NCI-H82 treated with DMSO at 0.1 percent for 48 hours (cell line): Measurements from ENCODE around the gene DIS3L2.
"Not testable (repeated sequence)": the region's sequence is repeated elsewhere in the genome, so short reads cannot be mapped to it uniquely, and the experiment has no call there.

ENCODE experiments used
- DNase-seq: peaks from one replicate; lab custom pipeline; 2025; ENCODE audit not compliant: unreplicated experiment; lab: John Stamatoyannopoulos, UW

The DIS3L2 gene

GRCh38 chr2:232008907-232009638, 47.6 kb downstream of the DIS3L2 start:
- no peak for DNase-seq

DNA sequence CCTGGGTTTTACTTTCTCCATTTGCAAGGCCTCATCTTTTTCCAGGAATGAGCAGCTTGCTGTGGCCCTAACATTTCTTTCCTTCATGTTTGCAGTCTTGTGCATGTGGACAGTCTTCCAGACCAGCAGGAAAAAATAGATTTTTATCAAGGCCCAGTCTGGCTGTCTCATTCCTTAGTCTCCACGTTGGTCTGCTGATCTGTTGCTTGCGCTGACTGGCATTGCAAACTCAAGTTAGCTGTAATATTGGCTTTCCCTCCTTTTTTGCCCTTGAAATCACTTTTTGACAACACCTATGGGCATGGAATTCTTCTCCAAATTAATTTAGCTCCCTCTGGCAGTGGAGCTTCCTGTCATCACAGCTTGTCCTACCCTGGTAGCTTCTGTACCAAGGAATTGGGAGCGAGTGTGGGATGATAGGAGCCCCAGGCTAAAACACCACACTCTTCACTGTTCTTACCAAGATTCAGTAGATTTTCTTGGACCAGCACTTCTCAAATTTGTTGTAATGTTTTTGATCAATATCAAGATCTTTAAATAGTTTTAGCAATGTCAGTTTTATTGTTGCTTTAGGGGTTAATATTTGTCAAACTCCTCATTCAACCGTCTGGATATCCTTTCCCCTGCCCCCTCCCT, 48.2 kb downstream of the DIS3L2 start:
- DNase-seq: no peak

- DNase-seq: no peak
Measured at GRCh38 chr2:232013701-232014353, 52.3 kb downstream of the DIS3L2 start.

- no peak for DNase-seq
Measured at GRCh38 chr2:232014681-232015080, 53.2 kb downstream of the DIS3L2 start.

GRCh38 chr2:232018181-232018580, 56.7 kb downstream of the DIS3L2 start:
- no peak for DNase-seq

DNA sequence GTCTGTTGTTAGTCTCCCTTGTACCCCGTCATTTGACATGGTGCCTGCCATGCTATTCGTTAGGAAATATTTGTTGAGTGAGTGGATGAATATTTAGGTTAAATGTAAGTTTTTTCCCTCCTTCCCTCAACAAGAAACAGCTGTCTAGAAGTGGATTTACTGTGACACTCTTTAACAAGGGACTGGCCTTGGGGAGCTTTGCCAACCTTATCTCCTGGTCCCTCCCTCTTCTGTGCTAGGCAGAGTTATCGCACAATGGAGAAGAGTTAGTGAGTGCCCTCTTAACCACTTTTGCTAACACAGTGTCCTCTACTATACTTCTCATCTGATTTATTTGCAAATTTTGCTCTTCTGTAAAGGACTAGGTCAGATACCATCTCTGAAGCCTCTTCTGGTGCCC, 61.2 kb downstream of the DIS3L2 start:
- DNase-seq: no peak

DNA sequence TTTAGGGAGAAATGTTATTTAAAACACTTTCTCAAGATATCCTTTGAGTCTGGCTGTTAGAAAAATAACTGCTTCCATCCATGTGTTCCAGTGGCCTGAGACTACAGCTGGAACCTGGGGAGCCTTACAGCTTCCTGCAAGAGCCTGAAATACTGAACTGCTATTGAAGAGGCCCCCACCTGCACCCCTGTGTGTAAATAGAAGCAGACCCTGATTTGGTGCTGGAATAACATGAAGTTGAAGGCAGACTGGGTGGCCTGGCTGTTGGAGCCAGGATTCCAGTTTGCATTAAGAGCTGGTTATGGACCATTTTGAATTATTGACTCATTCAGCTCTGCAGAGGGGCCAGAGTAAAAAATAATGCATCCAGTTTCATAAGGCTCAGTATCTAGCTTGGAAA, 61.9 kb downstream of the DIS3L2 start:
- no peak for DNase-seq

GRCh38 chr2:232024457-232024856, 62.9 kb downstream of the DIS3L2 start:
- peak; percentile 61 for DNase-seq

DNA sequence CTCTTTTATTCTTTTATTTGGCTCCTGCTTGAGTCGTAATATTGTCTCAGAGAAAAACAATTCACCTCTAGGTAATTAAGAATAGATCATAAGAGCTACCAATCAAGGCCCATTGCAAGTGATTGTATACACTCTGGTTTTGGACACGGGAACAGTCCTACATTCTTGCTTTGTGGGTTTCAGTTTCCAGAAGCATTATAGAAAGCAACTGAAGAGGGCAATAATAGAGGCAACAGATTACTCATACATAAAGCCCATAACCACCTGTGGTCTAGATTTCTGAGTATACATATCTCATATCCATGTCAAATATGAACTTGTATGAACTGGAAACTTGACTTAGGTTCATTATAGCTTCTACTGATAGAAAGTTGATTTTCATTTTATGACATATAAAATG, 65.4 kb downstream of the DIS3L2 start:
- no peak for DNase-seq

- DNase-seq: no peak
Measured at GRCh38 chr2:232027530-232027929, 66.0 kb downstream of the DIS3L2 start.

DNA sequence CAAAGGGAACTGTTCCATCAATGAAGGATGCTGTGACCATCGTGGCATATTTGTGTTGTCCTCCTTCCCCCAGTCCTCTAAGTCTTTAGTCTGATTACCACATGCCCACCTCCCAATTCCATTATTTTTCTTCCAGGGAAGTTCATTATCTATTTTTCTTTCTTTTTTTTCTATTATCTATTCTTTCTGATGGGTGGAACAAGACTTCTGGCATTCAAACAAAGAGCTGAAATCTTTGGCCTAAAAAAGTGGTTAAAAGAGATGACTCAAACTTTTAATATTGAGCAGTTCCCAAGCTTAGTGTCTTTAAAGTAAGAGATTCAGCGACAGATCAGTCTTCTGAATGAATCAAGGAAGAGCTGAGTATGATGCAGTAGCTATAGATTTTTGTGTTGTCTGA, 66.6 kb downstream of the DIS3L2 start:
- DNase-seq: no peak

GRCh38 chr2:232028631-232029030, 67.1 kb downstream of the DIS3L2 start:
- DNase-seq: no peak

DNA sequence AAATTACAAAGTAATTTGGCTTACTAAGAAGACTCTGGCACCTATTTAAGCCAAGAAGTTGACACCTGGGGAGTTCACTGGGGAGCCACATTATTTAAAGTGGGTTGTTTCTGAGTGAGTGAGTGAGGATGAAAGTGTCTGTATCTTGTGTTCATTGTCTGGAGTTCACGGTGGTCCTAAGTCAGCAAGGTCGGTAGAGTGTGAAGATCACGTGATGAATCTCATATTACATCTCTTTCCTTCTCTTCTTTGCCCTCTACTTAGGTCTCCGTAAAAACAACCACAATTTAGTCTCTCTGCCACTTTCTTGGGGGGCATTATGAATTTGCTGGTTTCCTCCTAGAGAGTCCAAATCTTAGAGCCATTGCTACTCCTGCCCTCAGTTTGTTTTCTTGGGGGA, 67.8 kb downstream of the DIS3L2 start:
- no peak for DNase-seq

DNA sequence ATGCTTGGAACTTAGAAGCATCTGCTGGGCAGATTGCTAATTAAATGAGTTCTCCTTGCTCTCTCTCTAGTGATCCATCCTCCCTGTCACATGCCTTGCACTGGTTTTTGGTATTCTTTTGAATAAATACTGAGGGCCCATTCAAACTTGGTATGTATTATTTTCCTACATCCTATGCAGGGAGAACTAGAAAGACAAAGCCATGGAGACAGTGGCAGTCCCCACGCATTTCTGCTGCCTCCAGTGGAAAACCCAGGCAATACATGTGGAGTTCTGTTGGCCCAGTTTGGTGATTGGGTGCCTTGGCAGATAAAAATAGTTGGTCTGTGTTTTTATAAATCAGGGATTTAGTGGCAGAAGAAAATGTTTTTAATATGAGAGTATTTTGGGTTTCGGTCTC, 68.7 kb downstream of the DIS3L2 start:
- DNase-seq: no peak

- not testable (repeated sequence) for DNase-seq
Measured at GRCh38 chr2:232035292-232035691, 73.8 kb downstream of the DIS3L2 start.

DNA sequence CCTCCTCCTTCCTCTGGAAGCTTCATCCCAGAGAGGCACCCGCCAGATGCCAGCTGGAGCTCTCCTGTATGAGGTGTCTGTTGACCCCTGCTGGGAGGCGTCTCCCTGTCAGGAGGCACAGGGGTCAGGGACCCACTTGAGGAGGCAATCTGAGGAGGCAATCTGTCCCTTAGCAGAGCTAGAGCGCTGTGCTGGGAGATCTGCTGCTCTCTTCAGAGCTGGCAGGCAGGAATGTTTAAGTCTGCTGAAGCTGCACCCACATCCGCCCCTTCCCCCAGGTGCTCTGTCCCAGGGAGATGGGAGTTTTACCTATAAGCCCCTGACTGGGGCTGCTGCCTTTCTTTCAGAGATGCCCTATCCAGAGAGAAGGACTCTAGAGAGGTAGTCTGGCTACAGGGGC, 75.4 kb downstream of the DIS3L2 start:
- not testable (repeated sequence) for DNase-seq

DNA sequence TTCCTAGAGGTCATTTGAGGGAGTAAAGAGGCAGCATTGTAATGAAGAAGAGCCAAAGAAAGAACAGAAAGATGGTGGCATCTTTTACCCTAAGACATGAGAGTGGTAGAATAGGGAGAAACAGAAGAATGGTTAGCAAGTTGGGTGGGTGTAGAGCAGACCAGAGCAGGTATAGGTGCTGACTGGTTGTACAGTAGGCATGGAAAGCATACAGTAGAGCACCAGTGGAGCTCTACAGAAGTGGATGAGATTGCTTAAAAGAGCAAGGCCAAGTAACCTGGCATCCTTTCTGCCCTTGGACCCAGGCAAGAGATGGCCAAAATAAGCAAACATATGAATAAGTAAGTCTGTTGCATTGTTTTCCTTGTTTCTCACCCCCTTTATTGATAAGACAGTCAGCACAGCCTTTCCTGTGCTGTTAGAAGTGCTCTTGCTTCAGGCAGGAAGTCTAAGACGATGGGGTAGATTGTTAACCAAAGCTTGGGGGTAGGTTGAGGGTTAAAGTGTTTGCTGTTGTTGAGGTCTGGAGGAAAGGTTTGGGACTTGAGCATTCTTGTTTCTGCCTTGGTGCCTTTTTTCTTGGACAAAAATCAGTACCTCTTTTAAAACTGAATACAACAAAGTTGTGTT, 76.9 kb downstream of the DIS3L2 start:
- no peak for DNase-seq

DNA sequence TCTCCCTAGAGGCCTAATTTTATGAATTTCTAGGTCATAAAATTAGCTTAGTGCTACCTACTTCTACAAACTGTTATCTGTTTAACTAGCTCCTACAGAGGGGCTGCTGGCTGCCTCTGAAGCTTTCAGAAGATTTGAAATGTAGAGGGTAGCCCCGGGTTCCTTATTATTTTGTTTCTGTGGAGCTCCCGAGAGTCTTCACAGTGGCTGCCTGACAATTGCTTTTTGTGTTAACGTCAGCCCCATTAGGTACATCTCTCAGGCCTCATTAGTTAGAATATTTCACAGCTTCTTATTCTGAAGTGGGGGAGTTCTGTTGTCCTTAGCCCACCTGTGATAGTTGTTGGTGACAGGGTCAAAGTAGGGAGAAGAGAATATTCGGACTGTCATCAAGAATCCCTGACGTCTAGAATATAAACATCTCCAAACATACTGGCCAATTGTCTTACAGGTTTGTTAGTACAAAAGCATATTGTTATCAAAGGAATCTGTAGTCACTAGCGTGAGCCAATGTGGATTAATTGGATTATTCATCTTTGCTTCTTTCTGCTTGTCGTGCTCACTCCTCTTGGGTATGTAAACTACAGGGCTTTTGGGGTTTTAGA, 77.5 kb downstream of the DIS3L2 start:
- DNase-seq: peak; percentile 38

DNA sequence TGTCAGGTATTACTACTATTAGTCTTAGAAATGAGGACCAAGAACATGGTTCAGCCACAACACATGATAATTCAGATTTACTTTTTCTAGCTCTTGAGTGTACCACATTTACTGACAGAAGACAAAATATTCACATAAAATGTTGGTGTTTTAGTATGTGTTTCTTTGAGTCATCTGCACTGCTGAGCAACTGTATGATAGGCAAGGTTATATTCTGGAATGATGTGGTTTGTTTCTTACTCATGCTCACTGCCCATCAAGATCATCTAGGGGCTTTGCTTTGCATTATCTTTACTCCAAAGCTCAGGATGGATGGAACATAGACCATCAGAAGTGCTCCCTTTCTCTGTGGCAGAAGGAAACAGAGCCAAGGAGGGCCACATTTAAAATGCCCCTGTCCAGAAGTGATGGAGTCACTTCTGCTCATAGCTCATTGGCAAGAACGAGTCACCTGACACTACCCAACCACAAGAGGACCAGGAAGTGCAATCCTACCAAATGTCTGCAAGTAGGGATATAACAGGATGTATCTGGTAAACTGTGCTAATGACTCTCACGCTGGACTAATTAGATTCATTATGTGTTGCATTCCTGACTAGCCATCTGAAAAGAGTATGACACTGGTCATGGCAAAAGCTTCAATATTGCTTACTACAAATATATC, 81.5 kb downstream of the DIS3L2 start:
- no peak for DNase-seq

- no peak for DNase-seq
Measured at GRCh38 chr2:232043966-232044365, 82.5 kb downstream of the DIS3L2 start.

- peak; percentile 75 for DNase-seq
Measured at GRCh38 chr2:232049350-232049749, 87.8 kb downstream of the DIS3L2 start.
